Motor neuron (in vitro differentiated cells): ENCODE results near the gene HMGB4. TPM values are rescaled to one million over a fixed set of nuclear protein-coding genes. Genes with fewer than 3 reads are reported as not detected.

ENCODE experiments used
- ATAC-seq, 8 experiments: fragments of 200-7000 bp; cut with Tn5 transposase; replicated peaks in 6 of 8; 2 replicates each; pipeline ENCODE4 v1.8.0; 2021; ENCODE audit warnings: mild to moderate bottlenecking in 8 of 8, moderate library complexity in 8 of 8
- H3K27ac ChIP-seq, 2 donors: fragments of 250-450 bp; sonication (Bioruptor Pico); 2 replicates each; pipeline ENCODE4 v1.9.0; 2021; ENCODE audit warnings: antibody characterized with exemption in 2 of 2, mild to moderate bottlenecking in 2 of 2, moderate library complexity in 1 of 2
- H3K4me1 ChIP-seq, 2 donors: fragments of 250-450 bp; sonication (Bioruptor Pico); replicated peaks in 1 of 2; 2 replicates each; pipeline ENCODE4 v1.6.1; 2021; ENCODE audit warnings: antibody characterized with exemption in 2 of 2, mild to moderate bottlenecking in 2 of 2, moderate library complexity in 1 of 2
- H3K4me3 ChIP-seq, 5 donors: fragments of 250-450 bp; sonication (Bioruptor Pico); 2 replicates each; pipeline ENCODE4 v1.9.0; 2021; ENCODE audit warnings: antibody characterized with exemption in 5 of 5, mild to moderate bottlenecking in 5 of 5, moderate library complexity in 4 of 5
- WGBS, 10 experiments: fragments of 450-650 bp; shearing (Covaris generic); methylation state at CpG; one replicate each; pipeline ENCODE4 v1.0.0; 2022; 5-methylcytosine and 5-hydroxymethylcytosine counted together
- in situ Hi-C, 9 experiments: fragments of 400-800 bp; cut with MboI; loops; one replicate each; pipeline ENCODE4 v1.15.0; 2021; ENCODE audit warnings: low sequenced_read_pairs in 9 of 9, low pct_unique_long_range_greater_than_20kb in 2 of 9; ENCODE audit not compliant: unreplicated experiment in 9 of 9
- total RNA-seq, 8 experiments: library from RNA; unstranded; fragments of 300-600 nt; gene quantifications; 2 replicates each; pipeline versions ENCODE4 v1.2.3 to v1.2.4, GENCODE V29; 2022

Gene HMGB4
- total RNA-seq, 8 experiments from 2014 or later = 0.08 to 0.85 (median 0.33) TPM; not detected in 4

DNA sequence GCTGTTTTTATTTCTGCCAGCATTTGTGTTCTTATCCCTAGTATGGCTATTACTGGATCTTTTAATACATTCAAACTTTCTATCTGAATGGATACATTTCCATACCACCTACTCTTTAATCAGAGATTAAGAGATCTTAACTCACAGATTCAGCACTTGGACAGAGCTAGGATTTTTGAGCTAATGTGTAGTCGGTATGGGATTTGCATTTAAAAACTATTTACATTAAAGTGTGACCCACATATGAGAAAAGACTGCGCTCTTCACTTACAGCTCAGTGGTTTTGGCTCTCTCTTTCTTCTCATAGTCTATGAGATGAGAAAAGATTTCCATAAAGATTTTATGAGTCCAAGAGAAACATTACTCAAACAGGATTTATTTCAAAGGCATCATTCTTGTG is 16.4 kb downstream of the HMGB4 start:
- in situ Hi-C loops = no loop called here
- 0 to 80% (median 55%) methylated on average over 1 to 2 of the region's 2 CpGs for WGBS, 10 experiments
- H3K27ac ChIP-seq = no peak overlapping the region

DNA sequence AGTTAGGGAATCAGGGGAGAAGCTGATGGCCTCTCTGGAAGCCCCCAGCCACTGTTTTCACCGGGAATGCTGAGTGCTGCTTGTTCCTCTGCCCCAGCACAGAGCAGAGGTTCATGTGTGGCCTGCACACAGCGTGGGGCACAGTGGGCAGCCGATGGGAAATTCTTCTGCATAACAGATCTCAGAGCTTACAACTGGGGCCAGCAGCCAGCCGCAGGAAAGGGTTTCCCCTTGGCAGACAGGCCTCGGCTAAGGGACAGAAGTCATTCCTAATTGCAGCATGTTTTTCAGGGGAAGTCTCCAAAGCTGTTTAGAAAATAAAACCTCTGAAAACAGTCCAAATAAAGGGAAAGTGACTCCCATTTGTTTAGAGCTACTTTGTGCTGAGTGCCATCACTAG is 22.6 kb downstream of the HMGB4 start:
- 0 to 62% (median 25%) methylated on average over 1 to 5 of the region's 5 CpGs; no CpG with 5 or more reads in 3 of the 10 experiments for WGBS, 10 experiments
- Histone ChIP-seq H3K27ac (no peak overlapping the region), H3K4me3 (no peak overlapping the region), H3K4me1 (no peaks in the 10 kb centered on the region)
- peak in 1 of 8 experiments; percentile 18 for ATAC-seq
- in situ Hi-C loops = no loop called here

More for the DNA sequence above, 16.4 kb downstream of the HMGB4 start:
- Histone ChIP-seq H3K4me3 (no peak overlapping the region), H3K4me1 (no peaks in the 10 kb centered on the region)
- ATAC-seq = no peak

GRCh38 chr1:33893147-33893830 is 29.4 kb downstream of the HMGB4 start:
- 0 to 64% (median 36%) methylated on average over 1 to 3 of the region's 3 CpGs; no CpG with 5 or more reads in 2 of the 10 experiments for WGBS, 10 experiments
- peak in 3 of 8 experiments; percentile 74 to 99 (median 97) for ATAC-seq
- Histone ChIP-seq H3K27ac (no peak overlapping the region), H3K4me3 (no peak overlapping the region), H3K4me1 (peaks cover 0 to 5% of the 10 kb centered on the region in 2 donors)
- in situ Hi-C loops = no loop called here

- ATAC-seq = no peak
- Histone ChIP-seq H3K4me1 (peaks cover 0 to 7% of the 10 kb centered on the region in 2 donors), H3K4me3 (no peak overlapping the region), H3K27ac (no peak overlapping the region)
- 70 to 82% (median 77%) methylated on average over 1 to 8 of the region's 8 CpGs; no CpG with 5 or more reads in 5 of the 10 experiments for WGBS, 10 experiments
- in situ Hi-C loops = no loop called here
These were observed 31.5 kb downstream of the HMGB4 start for GRCh38 chr1:33895396-33895795.

DNA sequence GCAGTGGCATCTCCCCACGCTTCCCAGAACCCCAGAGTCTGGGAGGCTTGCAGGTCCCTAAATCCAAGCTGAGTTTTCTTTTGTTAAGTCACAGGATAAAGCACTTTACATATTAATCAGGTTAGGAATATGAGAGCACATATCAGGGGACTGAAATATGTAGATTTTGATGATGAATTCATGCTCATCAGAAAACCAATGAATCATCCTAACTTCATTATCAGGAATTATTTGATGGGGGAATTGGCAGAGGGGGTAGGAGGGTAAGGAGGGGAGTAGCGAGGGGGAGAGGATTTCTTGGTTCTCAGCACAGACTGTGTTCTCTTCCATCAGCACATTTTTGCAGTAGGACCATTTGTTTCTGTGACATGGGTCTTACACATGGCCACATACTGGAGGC is 32.1 kb downstream of the HMGB4 start:
- Histone ChIP-seq H3K27ac (no peak overlapping the region), H3K4me3 (no peak overlapping the region), H3K4me1 (peaks cover 0 to 7% of the 10 kb centered on the region in 2 donors)
- in situ Hi-C loops = no loop called here
- 80 to 100% (median 85%) methylated on average over 1 to 2 of the region's 2 CpGs; no CpG with 5 or more reads in 4 of the 10 experiments for WGBS, 10 experiments
- ATAC-seq = peak in 1 of 8 experiments; percentile 13

DNA sequence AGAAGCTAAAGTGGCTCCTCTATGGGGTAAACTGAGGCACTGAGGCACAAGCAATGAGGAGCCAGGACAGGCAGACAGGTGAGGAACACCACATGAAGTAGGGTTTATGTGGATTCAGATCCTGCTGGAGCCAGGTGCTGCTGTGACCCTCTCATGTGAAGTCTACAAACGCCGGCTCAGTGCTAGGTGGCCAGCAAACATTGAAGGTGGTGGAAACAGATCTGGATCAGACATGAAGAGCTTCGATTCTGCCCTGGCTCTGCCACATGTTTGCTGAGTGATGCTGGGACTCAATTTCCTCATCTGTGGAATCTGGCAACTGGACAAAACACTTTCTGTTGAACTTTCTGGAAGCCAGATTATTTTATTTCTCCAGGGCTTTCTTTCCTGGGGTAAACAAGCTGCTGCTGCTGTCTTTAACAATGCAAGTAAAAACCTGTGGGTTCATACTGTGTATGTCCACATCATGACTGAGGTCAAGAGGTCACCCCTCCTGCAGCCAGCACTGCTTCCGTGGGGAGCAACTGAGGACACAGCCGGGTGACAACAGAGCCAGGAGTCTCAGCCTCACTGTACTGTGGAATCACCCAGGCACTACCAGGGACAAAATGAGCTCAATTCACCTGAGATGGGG is 33.3 kb downstream of the HMGB4 start:
- WGBS, 10 experiments = 50 to 100% (median 77%) methylated on average over 1 to 5 of the region's 5 CpGs; no CpG with 5 or more reads in 3 of the 10 experiments
- in situ Hi-C loops = no loop called here
- no peak overlapping the region for H3K4me3 ChIP-seq
- ATAC-seq = no peak
- H3K4me1 ChIP-seq = peaks cover 0 to 7% of the 10 kb centered on the region in 2 donors
- H3K27ac ChIP-seq = no peak overlapping the region

- no peak overlapping the region for H3K4me3 ChIP-seq
- peaks cover 0 to 6% of the 10 kb centered on the region in 2 donors for H3K4me1 ChIP-seq
- no peak overlapping the region for H3K27ac ChIP-seq
- in situ Hi-C loops = no loop called here
- peak in 5 of 8 experiments; percentile 15 to 47 (median 39) for ATAC-seq
- WGBS, 10 experiments = 35 to 100% (median 52%) methylated on average over 1 to 3 of the region's 3 CpGs; no CpG with 5 or more reads in 2 of the 10 experiments
These were observed 34.5 kb downstream of the HMGB4 start for GRCh38 chr1:33898406-33898805.

- no peak overlapping the region for H3K4me3 ChIP-seq
- 52 to 81% (median 73%) methylated on average over 3 to 8 of the region's 9 CpGs; no CpG with 5 or more reads in 6 of the 10 experiments for WGBS, 10 experiments
- no peak overlapping the region for H3K27ac ChIP-seq
- peaks cover 0 to 5% of the 10 kb centered on the region in 2 donors for H3K4me1 ChIP-seq
- ATAC-seq = peak in 3 of 8 experiments; percentile 13 to 82 (median 41)
- in situ Hi-C loops = no loop called here
These were observed 35.0 kb downstream of the HMGB4 start for GRCh38 chr1:33898881-33899280.

DNA sequence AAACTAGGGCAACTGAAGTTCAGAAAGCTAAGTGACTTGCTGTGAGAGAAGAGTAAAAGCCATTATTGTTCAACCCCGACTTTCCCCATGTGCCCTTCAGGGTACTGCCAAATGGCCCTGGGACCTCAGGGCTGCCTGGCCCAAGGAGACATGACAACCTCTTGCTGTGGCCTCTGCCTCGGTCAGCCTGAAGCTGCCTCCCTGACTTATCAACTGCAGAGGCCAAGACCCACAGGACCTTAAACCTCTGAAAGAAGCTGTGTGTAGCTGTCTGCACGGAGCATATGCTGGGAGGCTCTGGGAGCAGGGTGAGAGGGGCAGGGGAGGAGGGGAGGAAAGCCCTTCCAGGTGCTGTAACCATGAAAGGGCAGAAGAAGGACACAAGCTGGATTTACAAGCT is 35.9 kb downstream of the HMGB4 start:
- no peak overlapping the region for H3K4me3 ChIP-seq
- ATAC-seq = no peak
- in situ Hi-C loops = no loop called here
- no peak overlapping the region for H3K27ac ChIP-seq
- WGBS, 10 experiments = 40 to 83% (median 73%) methylated on average over 1 to 3 of the region's 3 CpGs; no CpG with 5 or more reads in 6 of the 10 experiments
- H3K4me1 ChIP-seq = peaks cover 0 to 5% of the 10 kb centered on the region in 2 donors

DNA sequence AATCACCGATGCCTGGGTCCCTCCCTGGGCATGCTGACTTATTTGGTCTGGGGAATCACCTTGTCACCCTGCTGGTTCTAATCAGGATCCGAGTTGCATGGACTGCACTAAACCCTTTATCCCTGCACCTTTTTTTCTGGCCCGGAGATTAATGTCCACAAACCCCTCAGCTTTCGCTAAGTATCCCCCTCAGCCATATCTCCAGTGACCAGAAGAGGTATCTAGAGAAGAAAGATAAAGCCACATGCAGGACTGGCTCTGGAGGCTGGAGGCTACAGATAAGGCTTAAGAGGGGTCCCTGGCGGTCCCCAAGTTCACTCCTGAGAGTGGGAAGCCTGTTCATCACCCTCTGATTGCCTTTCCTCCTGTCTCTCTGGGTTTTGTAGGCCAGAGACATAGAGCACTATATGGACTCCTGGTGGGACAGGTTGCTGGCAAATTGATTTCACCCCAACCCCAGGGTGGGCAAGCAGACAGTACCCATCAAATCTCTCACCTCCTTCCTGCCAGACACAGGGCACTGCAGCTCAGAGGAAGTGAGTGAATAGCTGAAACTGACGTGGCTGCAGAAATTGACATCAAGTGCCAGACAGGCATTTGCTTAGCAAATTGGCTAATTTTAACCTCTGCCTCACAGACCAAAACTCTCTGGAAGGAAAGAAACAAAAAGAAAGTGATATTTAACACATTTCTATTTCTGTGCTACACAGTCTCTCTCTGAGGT is 38.8 kb downstream of the HMGB4 start:
- ATAC-seq = peak in 4 of 8 experiments; percentile 18 to 62 (median 25)
- 40 to 79% (median 55%) methylated on average over 1 to 6 of the region's 6 CpGs; no CpG with 5 or more reads in 1 of the 10 experiments for WGBS, 10 experiments
- in situ Hi-C loops = no loop called here
- Histone ChIP-seq H3K4me1 (peaks cover 0 to 5% of the 10 kb centered on the region in 2 donors), H3K27ac (no peak overlapping the region), H3K4me3 (no peak overlapping the region)

DNA sequence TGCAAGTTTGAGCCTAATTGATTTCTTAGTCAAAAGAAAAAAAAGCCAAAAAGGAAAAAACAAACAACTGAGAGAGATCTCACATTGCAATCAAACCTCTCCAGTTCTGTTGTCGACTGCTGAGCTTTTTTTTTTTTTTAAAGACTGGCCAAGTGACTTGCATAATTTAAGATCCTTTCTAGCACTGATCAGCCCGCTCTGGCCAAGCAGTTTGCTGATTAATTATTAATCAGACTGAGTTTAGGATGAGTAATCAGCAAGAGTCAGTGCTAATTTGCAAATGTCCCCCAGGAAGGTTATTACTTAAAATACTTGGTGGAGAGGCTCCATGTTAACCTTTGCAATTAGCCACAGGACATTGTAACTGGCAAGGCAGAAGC is 39.3 kb downstream of the HMGB4 start:
- peak in 7 of 8 experiments; percentile 24 to 67 (median 46) for ATAC-seq
- Histone ChIP-seq H3K4me3 (no peak overlapping the region), H3K27ac (no peak overlapping the region), H3K4me1 (peaks cover 0 to 3% of the 10 kb centered on the region in 2 donors)
- in situ Hi-C loops = no loop called here
- 0 to 30% (median 14%) methylated on average over 1 to 2 of the region's 2 CpGs for WGBS, 10 experiments

DNA sequence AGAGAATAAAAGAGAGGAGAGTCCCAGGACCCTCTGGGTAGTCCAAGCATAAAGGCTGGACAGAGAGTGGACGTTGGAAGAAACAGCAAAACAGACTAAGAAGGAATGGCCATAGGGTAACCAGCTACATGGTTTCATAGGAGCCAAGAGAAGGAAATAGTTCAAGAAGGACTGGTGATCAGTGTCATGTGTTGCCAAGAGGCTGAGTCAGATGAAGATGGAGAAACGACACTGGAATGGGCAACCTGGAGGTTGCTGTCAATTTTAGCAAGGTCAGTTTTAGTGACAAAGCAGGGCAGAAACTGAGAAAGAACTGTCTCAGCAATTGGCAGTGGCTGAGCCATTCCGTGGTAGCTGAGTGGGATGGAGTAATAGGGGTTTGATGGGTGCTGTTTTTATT is 41.4 kb downstream of the HMGB4 start:
- Histone ChIP-seq H3K27ac (no peak overlapping the region), H3K4me3 (no peak overlapping the region), H3K4me1 (no peaks in the 10 kb centered on the region)
- WGBS, 10 experiments = 10 to 89% (median 77%) methylated on average over 1 to 3 of the region's 3 CpGs; no CpG with 5 or more reads in 1 of the 10 experiments
- in situ Hi-C loops = no loop called here
- ATAC-seq = no peak

DNA sequence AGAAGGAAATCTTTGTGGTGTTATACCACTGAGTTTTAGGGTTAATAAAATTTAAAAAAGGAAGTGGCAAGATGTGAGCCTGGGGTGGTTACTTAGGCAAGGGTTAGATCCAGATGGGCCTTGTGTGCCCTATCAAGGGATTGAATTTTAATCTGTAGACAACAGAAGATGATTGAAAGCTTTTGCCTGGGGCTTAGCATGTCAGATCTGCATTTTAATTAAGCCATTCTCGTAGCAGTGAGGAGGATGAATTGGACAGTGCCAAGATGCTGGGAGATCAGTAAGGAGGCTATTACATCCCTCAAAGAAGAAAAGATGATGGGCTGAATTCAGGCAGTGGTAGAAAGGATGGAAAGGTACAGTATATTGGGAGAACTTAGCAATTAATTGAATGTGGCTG is 42.3 kb downstream of the HMGB4 start:
- peak in 1 of 8 experiments; percentile 66 for ATAC-seq
- no peak overlapping the region for H3K27ac ChIP-seq
- no peaks in the 10 kb centered on the region for H3K4me1 ChIP-seq
- 20 to 86% (median 62%) methylated on average over 1 of the region's 1 CpG; no CpG with 5 or more reads in 4 of the 10 experiments for WGBS, 10 experiments
- no peak overlapping the region for H3K4me3 ChIP-seq
- in situ Hi-C loops = no loop called here
